PFSK-1 (cell line): ENCODE measurements around the gene POLE.

Source experiments
- POLR2AphosphoS5 ChIP-seq: IDR thresholded peaks from 2 replicates; pipeline ENCODE4 v1.6.1; 2012; ENCODE audit warnings: low read depth, mild to moderate bottlenecking, control low read depth, low read length, moderate library complexity
- REST ChIP-seq, 2 experiments: IDR thresholded peaks; 2 replicates each; pipeline versions ENCODE4 v1.6.1 to v1.8.0; 2011 to 2012; ENCODE audit warnings: low read depth in 2 of 2, low read length in 2 of 2, control low read depth in 1 of 2, inconsistent platforms in 1 of 2, mild to moderate bottlenecking in 1 of 2, moderate library complexity in 1 of 2; ENCODE audit not compliant: insufficient read depth in 1 of 2
- TAF1 ChIP-seq: IDR thresholded peaks from 2 replicates; pipeline ENCODE4 v1.6.1; 2012; ENCODE audit warnings: low read length, control low read depth, borderline replicate concordance; ENCODE audit not compliant: insufficient read depth

- no peak for TF ChIP-seq POLR2AphosphoS5
- TF ChIP-seq REST (IDR thresholded peaks at IDR 0.05; ENCODE audit: insufficient read depth in 1 of 2, low read depth in 2 of 2, low read length in 2 of 2): no peak
- no peak for TF ChIP-seq TAF1
Measured at GRCh38 chr12:132660052-132660451, 27.1 kb downstream of the POLE start.
